HG02884 (cell line): ENCODE results near the gene PRMT2.
"Not testable (repeated sequence)": the region's sequence is repeated elsewhere in the genome, so short reads cannot be mapped to it uniquely, and the experiment has no call there.

ENCODE experiments used
- ATAC-seq: cut with Tn5 transposase; IDR thresholded peaks from one replicate; pipeline ENCODE4 v1.9.1; 2021; ENCODE audit warnings: mild to moderate bottlenecking, moderate library complexity; ENCODE audit not compliant: unreplicated experiment

Gene PRMT2

DNA sequence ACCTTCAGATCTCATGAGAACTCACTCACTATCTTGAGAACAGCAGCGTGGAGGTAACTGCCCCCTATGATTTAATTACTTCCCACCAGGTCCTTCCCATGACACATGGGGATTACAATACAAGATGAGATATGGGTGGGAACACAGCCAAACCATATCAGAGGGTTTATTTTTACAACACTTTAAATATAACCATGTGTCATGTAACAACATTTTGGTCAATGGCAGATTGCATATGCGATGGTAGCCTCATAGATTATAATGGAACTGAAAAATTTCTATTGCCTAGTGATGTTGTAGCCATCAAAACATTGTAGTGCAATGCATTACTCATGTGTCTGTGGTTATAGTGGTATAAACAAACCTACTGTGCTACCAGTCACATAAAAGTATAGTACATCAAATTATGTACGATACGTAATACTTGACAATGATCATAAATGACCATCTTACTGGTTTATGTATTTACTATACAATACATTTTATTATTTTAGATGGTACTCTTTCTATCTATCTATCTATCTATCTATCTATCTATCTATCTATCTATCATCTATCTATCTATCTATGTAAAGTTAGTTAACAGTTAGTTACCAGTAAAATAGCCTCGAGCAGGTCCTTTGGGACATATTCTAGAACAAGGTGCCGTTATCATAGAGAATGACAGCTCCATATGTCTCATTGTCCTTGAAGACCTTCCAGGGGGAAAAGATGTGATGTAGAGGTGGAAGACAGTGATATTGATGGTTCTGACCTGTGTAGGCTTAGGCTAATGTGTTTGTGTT is 18.0 kb upstream of the PRMT2 start:
- no peak for ATAC-seq

DNA sequence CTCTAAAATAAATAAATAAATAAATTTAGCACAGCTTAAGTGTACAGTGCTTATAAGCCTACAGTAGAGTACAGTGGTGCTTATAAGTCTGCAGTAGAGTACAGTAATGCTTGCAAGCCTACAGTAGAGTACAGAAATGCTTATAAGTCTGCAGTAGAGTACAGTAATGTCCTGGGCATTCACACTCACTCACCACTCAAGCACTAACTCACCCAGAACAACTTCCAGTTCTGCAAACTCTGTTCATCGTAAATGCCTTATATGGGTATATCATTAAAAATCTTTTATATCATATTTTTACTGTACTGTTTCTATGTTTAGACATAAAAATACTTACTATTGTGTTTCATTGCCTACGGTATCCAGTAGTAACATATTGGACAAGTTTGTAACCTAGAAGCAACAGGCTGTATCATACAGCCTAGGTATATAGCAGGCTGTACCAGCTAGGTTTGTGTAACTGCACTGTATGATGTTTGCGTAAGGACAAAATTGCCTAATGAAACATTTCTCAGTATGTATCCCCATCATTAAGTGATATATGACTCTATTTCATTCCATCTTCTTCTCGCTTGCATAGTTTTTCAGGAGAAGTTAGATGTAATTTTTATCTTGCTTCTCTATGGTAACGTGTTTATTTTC is 16.6 kb upstream of the PRMT2 start:
- no peak for ATAC-seq

DNA sequence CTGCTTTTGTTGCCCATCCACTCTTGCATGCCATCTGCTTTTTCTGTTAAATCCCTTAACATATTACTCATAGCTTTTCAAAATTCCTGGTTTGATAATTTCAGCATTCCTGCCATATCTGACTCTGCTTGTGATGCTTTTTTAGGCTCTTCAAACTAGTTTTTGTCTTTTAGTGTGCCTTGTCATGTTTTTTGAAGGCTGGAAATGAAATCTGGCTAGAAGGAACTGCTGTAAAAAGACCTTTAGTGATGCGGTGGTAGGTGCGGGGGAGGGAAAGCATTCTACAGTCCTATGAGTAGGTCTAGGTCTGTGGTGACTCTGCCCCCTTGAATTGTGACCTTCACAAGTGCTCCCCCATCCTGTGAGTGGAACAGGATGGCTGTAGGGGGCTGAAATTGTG is 15.6 kb upstream of the PRMT2 start:
- no peak for ATAC-seq

DNA sequence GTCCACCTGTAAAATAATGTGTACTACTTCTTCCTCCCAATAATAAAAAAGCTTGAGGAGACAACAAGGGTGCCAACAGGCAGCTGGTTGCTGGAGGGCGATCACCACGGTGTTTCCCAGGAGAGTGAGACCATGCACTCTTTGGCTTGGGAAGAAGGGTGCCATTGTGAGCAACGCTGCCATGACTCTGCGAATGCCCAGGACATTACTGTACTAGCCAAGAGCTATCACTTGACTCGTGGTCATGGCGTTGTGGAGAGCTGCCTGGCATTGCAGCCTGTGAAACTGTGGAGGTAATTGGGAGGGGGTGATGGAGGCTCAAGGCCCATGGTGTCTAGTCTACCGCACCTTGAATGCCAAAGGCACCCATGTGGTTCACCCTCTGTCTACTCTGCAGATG is 14.6 kb upstream of the PRMT2 start:
- ATAC-seq, result no peak

DNA sequence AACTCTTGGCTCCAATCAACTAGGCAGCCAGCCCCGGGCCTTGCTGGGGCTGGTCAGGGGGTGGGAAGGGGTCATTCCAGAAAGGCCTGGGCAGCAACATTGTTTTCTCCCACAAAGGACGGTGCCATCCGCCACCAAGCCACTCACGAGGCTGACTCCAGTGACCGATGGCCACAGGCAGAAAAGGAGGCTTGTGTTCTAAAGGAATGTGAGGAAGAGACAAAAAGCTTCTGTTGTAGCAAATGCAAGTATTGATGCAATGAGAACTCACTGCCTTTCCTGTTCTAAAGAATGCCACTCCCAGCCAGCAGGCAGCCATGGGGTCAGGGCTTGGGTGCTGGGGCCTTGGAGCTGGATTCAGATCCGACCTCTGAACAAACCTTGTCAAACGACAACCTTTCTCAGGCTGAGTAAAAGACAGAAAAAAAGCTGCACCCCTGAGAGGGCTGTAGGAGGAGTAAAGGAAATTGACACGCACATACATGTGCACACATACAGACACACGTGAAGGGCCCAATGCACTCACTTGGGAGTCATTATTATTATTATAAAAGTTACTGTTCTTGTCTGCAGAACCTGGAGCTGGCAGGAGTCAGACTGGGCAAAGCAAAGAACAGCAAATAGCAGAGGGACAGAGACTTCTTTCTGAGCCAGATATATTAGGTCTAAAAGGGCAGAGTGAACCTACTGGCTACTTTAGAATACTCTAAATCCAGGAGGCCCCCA is 13.9 kb upstream of the PRMT2 start:
- ATAC-seq, result no peak

DNA sequence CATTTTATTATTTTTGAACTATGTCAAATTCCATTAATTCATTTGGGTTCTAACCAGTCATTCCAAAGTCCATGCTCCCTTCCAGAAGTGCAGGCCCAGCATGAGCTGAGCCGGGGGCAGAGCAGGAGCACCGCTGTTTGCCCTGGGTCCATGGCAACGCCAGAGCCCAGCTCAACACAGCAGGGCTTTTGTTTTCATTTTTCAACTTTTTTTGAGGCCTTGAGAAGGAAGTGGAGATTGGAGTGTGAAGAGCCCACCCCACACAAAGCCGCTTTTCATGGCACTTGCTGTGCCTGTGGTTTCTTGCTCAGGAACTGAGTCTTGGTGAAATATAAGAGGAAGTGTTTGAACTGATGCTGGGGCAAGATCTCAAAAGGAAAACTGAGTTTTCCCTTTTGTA is 13.2 kb upstream of the PRMT2 start:
- ATAC-seq, result no peak

DNA sequence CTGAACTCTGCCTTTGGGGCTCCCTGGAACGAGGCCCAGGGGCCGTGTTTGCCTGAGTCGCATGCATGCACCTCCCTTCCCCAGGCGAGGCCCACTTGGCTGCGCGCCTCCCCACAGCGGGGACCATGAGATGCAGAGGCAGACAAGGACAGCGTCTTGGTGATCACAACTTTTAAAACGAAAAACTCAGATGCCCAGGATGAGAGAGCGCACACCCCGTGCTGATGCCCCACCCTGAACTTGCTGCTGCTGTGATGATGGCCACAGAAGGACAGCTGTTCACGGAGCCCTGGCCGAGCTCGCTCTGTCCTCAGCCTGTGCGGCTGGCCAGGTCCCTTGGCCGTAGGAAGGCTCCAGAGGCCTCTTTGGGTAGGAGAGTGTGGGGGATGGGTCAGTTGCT is 11.4 kb upstream of the PRMT2 start:
- ATAC-seq, result no peak

DNA sequence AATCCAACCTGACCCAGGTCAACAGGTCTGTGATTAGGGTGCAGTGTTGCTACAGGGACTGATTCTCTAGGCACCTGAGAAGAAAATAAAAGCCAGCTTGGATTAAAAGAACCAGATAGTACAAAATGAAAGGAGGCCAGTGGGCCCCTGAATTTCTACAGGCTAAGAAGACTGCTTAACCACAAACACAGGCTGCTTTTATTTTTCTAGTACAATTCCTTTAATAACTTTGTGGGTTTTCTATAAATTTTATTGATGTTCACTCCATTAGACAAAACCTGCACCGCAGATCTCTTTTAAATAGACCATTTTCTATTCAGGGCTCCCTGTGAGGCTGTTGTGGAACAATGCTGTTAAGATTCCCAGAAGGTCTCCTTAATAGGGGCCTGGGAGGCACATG is 9.7 kb upstream of the PRMT2 start:
- no peak for ATAC-seq

DNA sequence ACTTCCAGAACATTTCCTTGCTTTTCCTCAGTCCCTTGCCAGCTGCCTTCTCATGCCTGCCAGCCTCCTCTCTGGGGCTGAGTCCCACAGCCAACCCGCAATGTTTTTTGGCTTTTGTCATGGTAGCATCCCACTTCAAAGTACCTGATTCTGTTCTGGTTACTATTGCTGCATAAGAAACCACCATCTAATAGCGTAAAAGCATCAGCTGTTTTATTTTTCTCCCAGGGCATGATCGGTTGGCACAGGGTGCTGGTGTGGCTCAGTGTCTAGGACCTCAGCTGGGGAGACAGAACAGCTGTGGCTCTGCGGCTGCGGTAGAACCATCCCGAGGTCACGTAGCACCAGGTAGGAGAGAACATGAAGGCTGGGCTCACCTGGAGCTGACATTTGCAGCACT is 8.9 kb upstream of the PRMT2 start:
- ATAC-seq, result no peak

DNA sequence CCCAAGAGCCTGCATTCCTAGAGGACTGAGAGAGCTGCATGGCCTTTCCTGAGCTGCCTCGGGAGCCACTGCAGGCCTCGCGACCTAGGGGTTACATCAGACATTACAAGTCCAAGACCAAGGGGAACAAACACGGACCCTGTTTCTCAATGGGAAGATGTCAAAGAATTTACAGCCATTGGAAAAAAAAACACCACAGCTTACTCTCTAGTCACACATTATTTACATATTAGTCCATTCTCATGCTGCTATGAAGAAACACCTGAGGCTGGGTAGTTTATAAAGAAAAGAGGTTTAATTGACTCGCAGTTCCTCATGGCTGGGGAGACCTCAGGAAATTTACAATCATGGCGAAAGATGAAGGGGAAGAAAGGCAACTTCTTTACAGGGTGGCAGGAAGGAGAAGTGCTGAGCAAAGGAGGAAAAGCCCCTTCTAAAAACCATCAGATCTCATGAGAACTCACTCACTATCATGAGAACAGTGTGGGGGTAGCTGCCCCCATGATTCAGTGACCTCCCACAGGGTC is 8.4 kb upstream of the PRMT2 start:
- ATAC-seq, result no peak

DNA sequence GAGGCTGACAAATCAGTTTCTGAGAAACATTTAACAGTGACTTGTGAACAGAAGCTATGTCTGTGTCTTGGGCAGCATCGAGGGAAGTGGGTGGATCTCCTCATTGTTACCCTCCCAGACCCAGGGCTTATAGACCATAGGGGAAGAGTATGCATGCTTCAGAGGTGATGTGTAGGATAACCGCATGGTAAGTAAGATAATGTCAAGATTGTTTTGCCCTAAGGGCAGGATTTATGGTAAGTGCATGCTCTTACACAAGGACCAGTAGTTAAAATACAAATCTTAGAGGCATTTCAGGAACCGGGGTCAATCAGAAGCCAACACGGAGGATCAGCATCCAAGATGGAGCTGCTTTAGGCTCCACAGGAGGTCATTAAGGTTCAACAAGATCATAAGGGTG is 7.7 kb upstream of the PRMT2 start:
- ATAC-seq, result no peak

DNA sequence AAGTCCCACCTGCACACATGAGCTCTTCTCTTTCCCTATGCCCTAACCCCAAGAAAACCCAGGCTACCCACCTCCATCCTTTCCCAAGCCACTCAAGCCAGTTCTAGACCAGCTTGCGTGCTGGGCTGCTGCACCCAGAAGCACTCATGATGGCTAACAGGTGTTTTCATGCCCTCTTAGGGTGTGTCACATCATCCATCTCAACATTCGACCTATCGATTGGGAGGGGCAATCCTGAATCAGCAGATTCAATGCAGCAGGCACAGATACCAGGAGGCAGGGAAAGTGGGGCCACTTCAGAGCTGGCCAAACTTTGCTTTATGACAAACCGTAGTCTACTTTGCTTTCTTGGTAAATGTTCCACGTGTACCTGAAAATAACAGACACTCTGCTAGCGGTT is 6.6 kb upstream of the PRMT2 start:
- no peak for ATAC-seq

DNA sequence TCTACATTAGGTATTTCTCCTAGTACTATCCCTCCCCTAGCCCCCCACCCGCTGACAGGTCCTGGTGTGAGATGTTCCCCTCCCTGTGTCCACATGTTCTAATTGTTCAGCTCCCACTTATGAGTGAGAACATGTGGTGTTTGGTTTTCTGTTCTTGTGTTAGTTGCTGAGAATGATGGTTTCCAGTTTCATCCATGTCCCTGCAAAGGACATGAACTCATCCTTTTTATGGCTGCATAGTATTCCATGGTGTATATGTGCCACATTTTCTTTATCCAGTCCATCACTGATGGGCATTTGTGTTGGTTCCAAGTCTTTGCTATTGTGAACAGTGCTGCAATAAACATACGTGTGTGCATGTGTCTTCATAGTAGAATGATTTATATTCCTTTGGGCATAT is 4.6 kb upstream of the PRMT2 start:
- ATAC-seq, result not testable (repeated sequence)

DNA sequence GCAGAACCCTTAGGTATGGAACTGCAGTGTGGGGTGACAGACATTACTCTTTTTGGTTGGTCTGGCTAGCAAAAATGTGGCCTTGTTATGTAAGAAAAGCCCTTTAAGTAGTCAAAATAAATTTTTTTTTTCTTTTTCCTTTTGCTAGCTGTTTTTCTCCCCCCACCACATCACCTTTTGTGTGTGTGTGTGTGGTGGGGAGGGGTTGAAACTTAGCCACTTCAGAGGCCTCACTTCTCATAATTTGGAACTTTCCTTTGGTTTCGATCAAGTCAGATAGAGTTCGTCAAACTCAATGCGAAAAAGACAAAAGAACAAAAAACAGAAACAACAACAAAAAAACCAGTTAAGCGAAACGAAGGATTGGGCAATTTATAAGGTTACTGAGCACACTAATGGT is 1.9 kb upstream of the PRMT2 start:
- ATAC-seq, result no peak

DNA sequence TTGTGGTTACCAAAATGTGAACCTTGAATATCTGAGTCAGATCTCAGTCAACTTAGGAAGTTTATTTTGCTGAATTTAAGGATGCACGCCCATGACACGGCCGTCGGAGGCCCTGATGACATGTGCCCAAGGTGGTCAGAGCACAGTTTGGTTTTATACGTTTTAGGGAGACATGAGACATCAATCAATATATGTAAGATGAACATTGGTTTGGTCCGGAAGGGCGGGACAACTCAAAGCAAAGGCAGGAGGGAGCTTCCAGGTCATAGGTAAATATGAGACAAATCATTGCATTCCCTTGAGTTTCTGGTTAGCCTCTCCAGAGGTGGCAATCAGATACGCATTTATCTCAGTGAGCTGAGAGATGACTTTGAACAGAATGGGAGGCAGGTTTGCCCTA is 1.0 kb upstream of the PRMT2 start:
- no peak for ATAC-seq

DNA sequence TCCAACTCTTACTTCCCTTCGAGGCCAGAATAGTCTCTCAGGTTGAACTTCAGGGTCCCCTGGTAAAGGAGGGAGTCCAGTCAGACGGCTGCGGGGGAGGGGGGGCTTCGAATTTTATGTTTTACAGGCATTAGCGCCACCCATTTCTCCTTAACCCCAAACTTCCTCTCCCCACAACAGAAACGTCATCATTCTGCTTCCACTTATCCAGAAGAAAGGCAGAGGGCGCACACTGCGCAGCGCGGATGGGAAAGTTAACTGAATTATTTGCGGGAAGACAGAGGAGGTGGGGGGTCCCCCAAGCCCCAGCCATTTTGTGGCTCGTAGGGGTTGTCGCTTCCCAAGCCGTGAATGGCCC is 529 bp upstream of the PRMT2 start:
- ATAC-seq, result peak; percentile 13

DNA sequence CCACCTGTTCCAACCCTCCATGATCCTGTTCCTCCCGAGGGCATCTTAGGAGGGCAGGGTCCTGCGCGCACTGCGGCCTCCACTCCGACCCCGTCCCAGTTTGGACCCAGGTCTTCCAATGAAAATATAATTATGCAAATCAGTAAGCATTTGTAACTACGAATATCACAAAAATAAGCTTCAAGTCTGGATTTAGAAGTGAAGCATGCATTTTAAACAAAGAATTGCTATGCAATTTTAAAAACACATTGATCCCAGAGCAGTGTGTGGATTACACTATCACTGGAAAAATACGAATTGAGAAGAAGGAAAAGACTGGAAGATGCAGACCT is 673 bp downstream of the PRMT2 start:
- ATAC-seq, result no peak

DNA sequence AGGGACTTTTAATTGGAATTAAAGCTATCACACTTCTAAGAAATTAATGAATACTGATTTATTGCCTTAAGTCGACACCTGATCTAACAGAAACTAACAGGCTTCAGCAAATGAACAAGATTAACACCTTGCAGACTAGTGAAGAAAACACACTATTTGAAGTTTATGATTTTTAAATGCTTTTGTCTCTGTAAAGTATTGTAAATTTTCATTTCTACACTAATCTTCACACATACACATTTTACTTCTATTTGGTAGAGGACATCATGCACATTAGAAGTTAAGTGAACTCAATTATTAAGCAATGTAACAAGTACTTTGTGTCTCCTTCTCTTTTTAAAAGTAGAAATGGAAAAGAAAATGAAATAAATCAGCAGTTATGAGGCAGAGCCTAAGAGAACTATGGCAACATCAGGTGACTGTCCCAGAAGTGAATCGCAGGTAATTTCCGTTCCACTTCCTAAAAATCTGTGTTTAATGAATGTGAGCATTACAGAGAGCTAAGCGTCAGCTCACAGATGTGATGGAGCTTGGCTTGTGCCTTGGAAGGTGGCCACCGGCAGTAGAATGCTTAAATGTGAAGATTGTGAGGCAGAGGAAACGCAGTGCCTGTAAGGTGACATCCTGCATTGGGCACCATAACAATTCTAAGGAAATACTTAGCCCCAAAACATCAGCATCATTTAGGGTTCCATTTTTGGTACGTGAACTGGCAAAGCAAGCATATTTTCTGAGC is 1.2 kb downstream of the PRMT2 start:
- ATAC-seq, result no peak

DNA sequence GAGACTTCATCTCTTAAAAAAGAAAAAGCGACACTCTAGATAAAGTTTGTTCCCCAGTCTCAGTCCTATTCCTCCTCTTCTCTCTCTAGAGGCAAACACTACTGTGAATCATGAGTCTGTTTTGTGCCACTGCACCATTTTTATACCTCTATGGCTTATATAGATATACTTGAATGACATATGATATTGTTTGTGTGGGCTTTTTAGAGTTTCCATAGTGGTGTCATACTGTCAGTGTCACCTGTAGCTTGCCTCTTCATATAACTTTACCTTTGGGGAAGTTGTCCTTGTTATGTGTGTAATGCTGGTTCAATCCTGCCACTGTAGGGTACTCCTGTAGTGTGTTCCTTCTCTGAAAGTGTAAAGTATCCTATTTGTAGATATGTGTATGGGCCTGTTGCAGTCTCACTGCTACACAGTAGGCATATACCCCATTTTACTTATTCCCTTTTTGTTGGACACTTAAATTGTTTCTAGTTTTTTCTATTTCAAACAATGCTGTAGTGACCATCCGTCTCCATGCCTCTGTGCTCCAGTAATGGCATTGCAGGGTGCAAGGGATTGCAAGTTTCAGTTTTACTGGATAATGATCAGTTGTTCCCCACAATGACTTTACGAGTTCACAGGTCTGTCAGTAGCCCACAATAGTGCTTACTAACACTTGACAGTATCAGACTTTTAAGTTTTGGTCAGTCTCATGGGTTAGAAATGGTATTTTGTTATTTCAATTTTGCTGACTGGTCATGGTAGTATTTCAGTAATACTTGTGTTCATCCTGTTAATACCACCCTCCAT is 2.7 kb downstream of the PRMT2 start:
- ATAC-seq, result no peak

DNA sequence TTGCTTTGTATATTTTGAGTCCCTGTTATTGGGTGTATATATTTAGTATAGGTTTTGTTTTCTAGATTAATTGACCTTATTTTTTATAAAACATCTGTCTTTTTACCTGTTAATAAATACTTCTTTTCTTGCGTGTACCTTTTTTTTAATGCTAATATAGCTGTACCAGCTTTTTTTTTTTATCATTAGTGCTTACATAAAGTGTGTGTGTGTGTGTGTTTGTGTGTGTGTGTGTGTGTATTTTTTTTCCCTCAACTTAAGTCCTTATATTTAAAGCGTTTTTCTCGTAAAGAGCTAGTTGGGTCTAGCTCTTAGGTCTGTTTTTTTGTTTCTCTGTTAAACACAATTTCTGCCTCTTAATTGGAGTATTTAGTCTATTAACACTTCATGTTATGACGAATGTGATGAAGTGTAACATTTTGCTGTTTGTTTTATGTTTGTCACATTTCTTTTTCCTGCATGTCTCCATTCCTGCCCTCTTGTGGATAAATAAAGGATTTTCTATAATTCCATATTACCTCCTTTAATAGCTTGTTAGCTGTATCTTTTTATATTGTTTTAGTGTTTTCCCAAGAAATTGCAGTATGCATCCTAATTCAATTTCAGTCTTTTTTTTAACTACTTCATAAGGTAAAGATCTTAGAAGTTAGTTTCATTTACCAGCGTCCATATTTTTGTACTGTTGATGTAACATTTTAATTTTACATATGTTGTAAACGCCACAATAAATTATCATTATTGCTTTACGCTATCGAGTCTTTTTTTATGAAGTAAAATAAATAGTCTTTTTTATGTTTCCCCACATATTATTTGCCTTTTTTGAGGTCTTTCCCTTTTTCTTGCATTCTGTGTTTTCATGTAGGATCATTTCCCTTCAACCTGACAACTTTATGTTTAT is 4.3 kb downstream of the PRMT2 start:
- ATAC-seq, result no peak
